GM23338 (cell line): Measurements from ENCODE around the gene LPCAT3.

Experiments used
- CREB1 ChIP-seq: fragments of 250-450 bp; sonication (Bioruptor Pico); IDR thresholded peaks from 2 replicates; pipeline ENCODE4 v1.5.0; 2020; ENCODE audit warnings: low read depth, mild to moderate bottlenecking, moderate library complexity
- CTCF ChIP-seq, 2 experiments: fragments of 200-600 bp in 1 of 2; sonication (generic) in 1 of 2; conservative IDR thresholded peaks; 2 replicates each; pipeline versions ENCODE4 v1.5.1 to v1.6.1; 2016 to 2017; ENCODE audit warnings: antibody characterized with exemption in 2 of 2, low read depth in 2 of 2, mild to moderate bottlenecking in 2 of 2, moderate library complexity in 1 of 2
- EZH2 ChIP-seq: fragments of 200-600 bp; sonication (generic); IDR thresholded peaks from one replicate; pipeline ENCODE4 v1.8.0; 2017; ENCODE audit warnings: antibody characterized with exemption, mild to moderate bottlenecking, low read depth; ENCODE audit not compliant: unreplicated experiment
- JUNB ChIP-seq: IDR thresholded peaks from one replicate; pipeline ENCODE4 v1.6.1; 2016; ENCODE audit warnings: antibody characterized with exemption; ENCODE audit not compliant: unreplicated experiment
- POLR2AphosphoS5 ChIP-seq: IDR thresholded peaks from 2 replicates; pipeline ENCODE4 v1.6.1; 2016; ENCODE audit warnings: antibody characterized with exemption, low read depth
- REST ChIP-seq: IDR thresholded peaks from one replicate; pipeline ENCODE4 v1.6.1; 2018; ENCODE audit warnings: antibody characterized with exemption; ENCODE audit not compliant: unreplicated experiment

- no peak for TF ChIP-seq EZH2
- no peak for TF ChIP-seq CTCF (conservative IDR thresholded peaks at IDR 0.05; ENCODE audit: low read depth in 2 of 2)
- no peak for TF ChIP-seq POLR2AphosphoS5
- no peak for TF ChIP-seq JUNB
- no peak for TF ChIP-seq REST
- no peak for TF ChIP-seq CREB1 (CRISPR knock-in tag)
Measured at GRCh38 chr12:6956021-6956727, 62.1 kb downstream of the LPCAT3 start.
